ENCODE data around the gene ANKRD23. TPM values are rescaled to one million over a fixed set of nuclear protein-coding genes. Genes with fewer than 3 reads are reported as not detected.

ANKRD23 gene
- total and polyA plus RNA-seq, 4 donors, result 2.6 to 14.4 (median 7.8) TPM

DNA sequence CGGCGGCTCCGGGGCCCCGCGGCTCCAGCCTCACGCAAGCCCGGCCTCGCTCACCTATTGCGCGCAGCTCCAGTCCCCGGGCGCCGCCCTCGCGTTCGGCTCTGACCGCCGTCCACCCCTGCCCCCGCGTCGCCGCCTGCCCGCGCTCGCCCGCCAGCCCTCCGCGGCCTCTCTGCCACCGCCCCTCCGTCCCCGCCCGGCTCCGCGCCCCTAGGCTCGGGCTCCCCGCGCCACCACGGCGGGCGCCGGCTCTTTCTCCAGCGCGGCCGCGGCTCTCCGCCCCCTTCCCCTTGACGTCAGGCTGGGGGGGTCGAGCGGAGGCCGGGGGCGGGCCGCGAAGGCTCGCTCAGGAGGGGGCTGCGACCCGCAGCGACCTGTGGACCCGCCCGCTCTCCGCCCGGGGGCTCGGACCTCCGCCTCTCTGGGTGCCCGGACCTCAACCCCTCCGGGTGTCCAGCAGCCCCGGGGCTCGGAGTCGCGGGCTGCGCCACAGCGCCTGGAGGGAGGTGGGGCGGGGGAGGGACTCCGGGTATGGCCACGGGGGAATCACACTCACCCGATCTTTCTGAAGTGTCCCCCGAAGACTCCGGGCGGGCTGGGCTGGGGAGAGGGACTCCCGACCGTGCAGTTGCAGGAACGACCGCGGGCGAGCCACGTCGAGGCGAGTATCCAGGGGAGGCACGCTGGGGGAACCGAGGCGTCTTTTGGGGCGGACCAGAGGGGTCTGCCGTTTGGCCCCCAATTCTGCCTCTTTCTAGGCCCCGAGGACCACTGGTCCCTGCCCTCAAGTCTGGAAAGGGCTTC, 26.2 kb upstream of the ANKRD23 start, which contains the start of gene SEMA4C:
Gene SEMA4C (minus strand): TSS at position 259 of the 804 bp plus-strand sequence. CDS start 2,194 bp downstream, outside the sequence.
- no peaks in the 10 kb centered on the region for H3K27me3 ChIP-seq (ENCODE audit: control insufficient read depth, insufficient read depth, low read length)
- peak within 1 kb of the TSS; percentile 97 for H3K27ac ChIP-seq (ENCODE audit: low read depth, low read length)
- peak in 3 of 6 donors; percentile 54 to 90 (median 87) for DNase-seq (ENCODE audit: low read depth in 4 of 6, low spot score in 6 of 6)
- under 1% methylated on average over 86 of the region's 93 CpGs for WGBS (ENCODE audit: insufficient coverage)
- peaks cover 33% of the 10 kb centered on the region for H3K36me3 ChIP-seq (ENCODE audit: control insufficient read depth, insufficient read depth, low read length)
- peak within 1 kb of the TSS; percentile 77 for H3K4me3 ChIP-seq (ENCODE audit: low read depth, low read length)
- H3K4me1 ChIP-seq (ENCODE audit: control insufficient read depth, insufficient read depth, low read length), result peaks cover 72% of the 10 kb centered on the region
- no peaks in the 10 kb centered on the region for H3K9me3 ChIP-seq (ENCODE audit: control insufficient read depth, insufficient read depth, low read length)

DNA sequence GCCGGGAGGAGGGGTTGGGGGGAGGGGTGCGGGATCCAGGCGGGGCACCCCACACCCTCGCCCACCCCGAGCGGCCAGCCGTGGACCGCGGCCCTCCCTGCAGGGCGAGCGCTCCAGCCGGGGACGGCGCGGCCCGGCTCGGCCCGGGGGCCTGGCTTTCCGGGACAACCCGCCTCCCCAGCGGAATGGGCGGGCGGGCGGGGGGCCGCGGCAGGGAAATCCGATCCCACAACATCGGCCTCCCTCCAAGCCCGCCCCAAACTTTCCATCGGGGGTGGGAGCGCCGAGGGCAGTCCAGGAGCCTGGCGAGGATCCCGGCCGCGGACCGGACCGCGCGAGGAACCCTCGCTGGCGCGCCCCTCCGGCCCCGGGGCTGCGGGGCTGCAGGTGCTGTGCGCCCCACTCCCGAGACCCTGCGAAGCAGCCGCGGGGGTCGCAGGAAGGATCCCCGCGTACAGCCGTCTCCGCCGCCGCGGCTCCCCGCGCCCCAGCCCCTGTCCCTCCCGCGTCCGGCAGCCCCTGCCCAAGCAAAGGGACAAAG, 25.5 kb upstream of the ANKRD23 start:
- peak in 3 of 6 donors; percentile 43 to 85 (median 71) for DNase-seq (ENCODE audit: low read depth in 4 of 6, low spot score in 6 of 6)
- Histone ChIP-seq H3K27me3 (ENCODE audit: control insufficient read depth, insufficient read depth, low read length) (no peaks in the 10 kb centered on the region), H3K4me3 (ENCODE audit: low read depth, low read length) (peak overlapping the region; percentile 77), H3K36me3 (ENCODE audit: control insufficient read depth, insufficient read depth, low read length) (peaks cover 40% of the 10 kb centered on the region), H3K9me3 (ENCODE audit: control insufficient read depth, insufficient read depth, low read length) (no peaks in the 10 kb centered on the region), H3K4me1 (ENCODE audit: control insufficient read depth, insufficient read depth, low read length) (peaks cover 72% of the 10 kb centered on the region), H3K27ac (ENCODE audit: low read depth, low read length) (peak overlapping the region; percentile 90)
- WGBS (ENCODE audit: insufficient coverage), result under 1% methylated on average over 64 of the region's 64 CpGs

DNA sequence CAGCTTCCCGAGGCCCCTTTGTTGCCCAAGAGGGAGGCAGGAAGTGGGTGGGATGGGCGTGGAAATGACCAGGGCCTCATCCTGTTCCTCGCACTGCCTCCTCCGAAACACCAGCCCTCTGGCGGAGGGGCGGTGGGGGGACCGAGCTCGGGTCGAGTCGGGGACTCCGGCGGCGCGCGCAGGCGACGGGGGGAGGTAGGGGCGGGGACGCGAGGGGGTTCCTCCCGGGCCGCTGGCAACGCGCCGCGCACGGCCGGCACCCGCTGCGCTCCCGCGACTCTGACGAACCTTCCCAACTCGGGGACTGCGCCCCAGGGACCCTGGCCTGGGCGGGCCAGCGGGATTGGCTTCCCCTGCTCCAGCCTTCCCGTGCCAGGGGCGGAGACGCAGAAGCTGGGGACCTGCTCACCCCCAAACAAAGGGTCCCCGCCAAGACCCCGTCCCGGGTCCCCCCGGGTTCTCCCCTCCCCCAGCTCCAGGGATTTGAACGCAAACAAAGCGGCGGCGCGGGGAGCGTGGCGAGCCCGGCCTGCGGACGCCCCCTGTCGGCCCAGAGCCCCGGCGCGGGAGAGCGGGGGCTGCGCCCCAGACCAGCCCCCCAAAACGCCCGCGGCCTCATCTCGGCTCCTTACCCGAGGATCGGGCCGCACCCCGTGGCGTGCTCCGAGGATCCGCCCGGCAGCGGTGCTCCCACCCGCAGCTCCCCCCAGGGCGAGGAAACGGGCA, 24.9 kb upstream of the ANKRD23 start:
- Histone ChIP-seq H3K27ac (ENCODE audit: low read depth, low read length) (peak overlapping the region; percentile 90), H3K4me3 (ENCODE audit: low read depth, low read length) (peak overlapping the region; percentile 77), H3K9me3 (ENCODE audit: control insufficient read depth, insufficient read depth, low read length) (no peaks in the 10 kb centered on the region), H3K4me1 (ENCODE audit: control insufficient read depth, insufficient read depth, low read length) (peaks cover 71% of the 10 kb centered on the region), H3K36me3 (ENCODE audit: control insufficient read depth, insufficient read depth, low read length) (peaks cover 46% of the 10 kb centered on the region), H3K27me3 (ENCODE audit: control insufficient read depth, insufficient read depth, low read length) (no peaks in the 10 kb centered on the region)
- peak in 4 of 6 donors; percentile 46 to 94 (median 76) for DNase-seq (ENCODE audit: low read depth in 4 of 6, low spot score in 6 of 6)
- WGBS (ENCODE audit: insufficient coverage), result 0% methylated on average over 73 of the region's 76 CpGs

DNA sequence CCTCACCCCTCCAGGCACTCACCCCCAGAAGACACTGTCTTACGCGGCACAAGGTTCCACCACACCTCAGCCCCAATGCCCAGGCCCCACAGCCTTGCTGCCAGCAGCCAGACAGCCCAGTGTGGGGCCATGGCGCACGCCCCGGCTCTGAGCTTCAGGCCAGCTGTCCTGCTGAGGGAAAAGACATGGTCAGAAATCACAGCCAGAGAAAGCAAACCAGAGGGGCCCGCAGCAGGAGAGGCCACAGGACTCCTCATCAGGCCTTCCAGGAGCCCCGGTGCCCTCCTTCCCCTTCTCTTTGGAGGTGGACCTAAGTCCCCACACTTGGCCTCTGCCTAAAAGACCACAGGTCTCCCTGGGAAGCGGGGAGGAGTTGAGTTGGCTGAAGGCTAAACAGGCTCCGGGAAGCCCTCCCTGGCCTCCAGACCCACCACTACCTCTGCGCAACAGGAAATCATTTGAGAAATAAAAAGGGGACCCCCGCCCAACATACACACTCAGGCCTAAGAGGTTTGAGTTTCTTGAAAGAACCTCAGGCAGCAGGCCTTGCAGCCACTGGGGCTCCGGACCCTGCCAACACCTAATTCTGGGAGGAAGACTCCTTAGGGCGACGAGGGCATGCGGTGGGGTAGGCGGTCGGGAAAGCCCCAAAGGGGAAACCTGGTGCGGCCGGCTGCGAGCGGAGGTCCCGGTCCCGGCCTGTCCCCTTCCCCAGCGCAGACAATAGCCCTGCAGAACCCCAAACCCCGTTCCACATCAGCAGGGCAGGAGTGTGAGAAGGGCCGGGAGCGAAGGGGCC, 24.1 kb upstream of the ANKRD23 start:
- H3K27me3 ChIP-seq (ENCODE audit: control insufficient read depth, insufficient read depth, low read length), result no peaks in the 10 kb centered on the region
- peak overlapping the region; percentile 90 for H3K27ac ChIP-seq (ENCODE audit: low read depth, low read length)
- no peaks in the 10 kb centered on the region for H3K9me3 ChIP-seq (ENCODE audit: control insufficient read depth, insufficient read depth, low read length)
- H3K4me3 ChIP-seq (ENCODE audit: low read depth, low read length), result peak overlapping the region; percentile 77
- DNase-seq (ENCODE audit: low read depth in 4 of 6, low spot score in 6 of 6), result peak in 2 of 6 donors; percentile 37 to 46
- H3K4me1 ChIP-seq (ENCODE audit: control insufficient read depth, insufficient read depth, low read length), result peaks cover 74% of the 10 kb centered on the region
- H3K36me3 ChIP-seq (ENCODE audit: control insufficient read depth, insufficient read depth, low read length), result peaks cover 54% of the 10 kb centered on the region
- WGBS (ENCODE audit: insufficient coverage), result 3% methylated on average over 13 of the region's 27 CpGs

DNA sequence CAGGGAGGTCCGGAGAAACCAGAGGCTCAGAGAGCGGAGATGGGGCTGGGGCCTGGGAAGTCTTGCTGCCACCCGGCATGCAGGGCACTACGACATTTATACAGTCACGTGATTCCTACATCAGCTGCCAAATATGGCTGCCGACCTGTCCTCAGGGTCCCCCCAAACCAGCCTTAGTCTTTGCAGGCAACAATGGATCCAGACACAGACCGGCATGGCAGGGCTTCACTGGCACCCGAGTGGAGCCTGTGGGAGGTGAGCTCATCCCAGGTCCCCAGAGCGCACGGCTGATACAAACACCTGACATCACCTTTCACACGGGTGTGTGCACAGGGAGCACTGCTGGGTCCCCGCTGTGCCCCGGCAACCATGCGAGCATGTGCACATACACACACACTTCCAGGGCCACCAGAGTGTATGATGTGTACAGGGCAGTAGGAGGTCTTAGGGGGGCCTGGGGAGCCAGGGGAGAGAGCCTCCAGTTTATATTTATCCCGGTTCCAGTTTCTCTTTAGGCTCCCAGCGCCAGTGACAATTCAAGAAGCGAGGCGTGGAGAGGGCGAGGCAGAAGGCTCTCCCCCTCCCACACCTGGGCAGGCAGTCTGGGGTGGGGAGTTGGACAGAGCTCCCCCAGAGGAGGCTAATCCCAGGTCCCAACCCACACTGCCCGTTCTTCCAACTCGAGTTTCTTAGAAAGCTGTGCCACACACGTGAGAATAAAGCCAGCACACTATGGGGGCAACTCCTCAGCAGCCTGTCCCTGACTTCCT, 23.4 kb upstream of the ANKRD23 start:
- H3K9me3 ChIP-seq (ENCODE audit: control insufficient read depth, insufficient read depth, low read length), result no peaks in the 10 kb centered on the region
- 47% methylated on average over 8 of the region's 22 CpGs for whole genome bisulfite sequencing (ENCODE audit: insufficient coverage)

DNA sequence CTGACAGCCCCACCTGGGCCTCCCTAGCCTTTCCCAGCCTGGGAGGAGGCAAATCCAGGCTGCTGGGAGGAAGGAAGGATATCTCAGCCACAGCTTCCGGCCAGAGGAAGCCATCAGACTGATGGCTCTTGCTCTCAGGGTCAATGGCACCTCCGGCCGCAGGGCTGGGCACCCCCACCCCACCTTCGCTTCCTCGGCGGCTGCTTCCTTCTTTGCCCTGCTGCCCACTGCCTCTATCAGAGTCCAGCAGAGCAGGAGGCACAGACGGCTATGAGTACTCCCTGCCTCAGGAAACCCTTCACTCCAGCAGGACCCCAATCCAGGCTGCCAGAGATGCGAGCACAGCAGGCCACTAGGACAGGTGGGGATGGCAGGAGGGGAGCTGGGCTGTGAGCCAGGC, 22.8 kb upstream of the ANKRD23 start:
- DNase-seq (ENCODE audit: low read depth in 4 of 6, low spot score in 6 of 6), result no peak
- 75% methylated on average over 5 of the region's 8 CpGs for WGBS (ENCODE audit: insufficient coverage)
- H3K27me3 ChIP-seq (ENCODE audit: control insufficient read depth, insufficient read depth, low read length), result no peaks in the 10 kb centered on the region
- no peaks in the 10 kb centered on the region for H3K9me3 ChIP-seq (ENCODE audit: control insufficient read depth, insufficient read depth, low read length)
- peak overlapping the region; percentile 6 for H3K27ac ChIP-seq (ENCODE audit: low read depth, low read length)
- H3K36me3 ChIP-seq (ENCODE audit: control insufficient read depth, insufficient read depth, low read length), result peaks cover 65% of the 10 kb centered on the region
- H3K4me3 ChIP-seq (ENCODE audit: low read depth, low read length), result no peak overlapping the region
- H3K4me1 ChIP-seq (ENCODE audit: control insufficient read depth, insufficient read depth, low read length), result peaks cover 67% of the 10 kb centered on the region

More for the DNA sequence above, 23.4 kb upstream of the ANKRD23 start:
- Histone ChIP-seq H3K4me1 (ENCODE audit: control insufficient read depth, insufficient read depth, low read length) (peaks cover 69% of the 10 kb centered on the region), H3K4me3 (ENCODE audit: low read depth, low read length) (peak overlapping the region; percentile 77), H3K36me3 (ENCODE audit: control insufficient read depth, insufficient read depth, low read length) (peaks cover 61% of the 10 kb centered on the region), H3K27ac (ENCODE audit: low read depth, low read length) (peak overlapping the region; percentile 90), H3K27me3 (ENCODE audit: control insufficient read depth, insufficient read depth, low read length) (no peaks in the 10 kb centered on the region)
- no peak for DNase-seq (ENCODE audit: low read depth in 4 of 6, low spot score in 6 of 6)

DNA sequence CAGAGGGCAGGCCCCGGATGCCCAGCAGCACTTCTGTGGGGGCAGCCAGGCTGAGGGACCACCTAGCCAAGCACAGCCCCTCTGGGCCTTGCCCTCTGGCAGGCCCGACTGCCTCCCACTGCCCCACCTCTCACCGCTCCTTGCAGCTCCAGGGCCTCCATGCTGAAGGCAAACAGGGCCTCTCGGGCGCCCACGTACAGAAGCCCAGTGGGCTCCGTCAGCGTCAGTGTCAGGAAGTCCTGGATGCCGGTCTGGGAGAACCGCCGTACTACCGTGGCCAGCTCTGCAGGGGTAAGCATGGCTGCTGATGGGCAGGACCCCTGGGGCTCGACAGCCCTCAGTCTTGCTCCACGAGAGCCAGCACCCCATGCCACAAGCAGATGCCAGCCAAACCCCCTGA, 22.3 kb upstream of the ANKRD23 start:
- WGBS (ENCODE audit: insufficient coverage), result 86% methylated on average over 14 of the region's 14 CpGs
- H3K36me3 ChIP-seq (ENCODE audit: control insufficient read depth, insufficient read depth, low read length), result peaks cover 70% of the 10 kb centered on the region
- H3K27ac ChIP-seq (ENCODE audit: low read depth, low read length), result no peak overlapping the region
- no peaks in the 10 kb centered on the region for H3K9me3 ChIP-seq (ENCODE audit: control insufficient read depth, insufficient read depth, low read length)
- H3K4me1 ChIP-seq (ENCODE audit: control insufficient read depth, insufficient read depth, low read length), result peaks cover 67% of the 10 kb centered on the region
- H3K27me3 ChIP-seq (ENCODE audit: control insufficient read depth, insufficient read depth, low read length), result no peaks in the 10 kb centered on the region
- DNase-seq (ENCODE audit: low read depth in 4 of 6, low spot score in 6 of 6), result no peak
- H3K4me3 ChIP-seq (ENCODE audit: low read depth, low read length), result no peak overlapping the region

DNA sequence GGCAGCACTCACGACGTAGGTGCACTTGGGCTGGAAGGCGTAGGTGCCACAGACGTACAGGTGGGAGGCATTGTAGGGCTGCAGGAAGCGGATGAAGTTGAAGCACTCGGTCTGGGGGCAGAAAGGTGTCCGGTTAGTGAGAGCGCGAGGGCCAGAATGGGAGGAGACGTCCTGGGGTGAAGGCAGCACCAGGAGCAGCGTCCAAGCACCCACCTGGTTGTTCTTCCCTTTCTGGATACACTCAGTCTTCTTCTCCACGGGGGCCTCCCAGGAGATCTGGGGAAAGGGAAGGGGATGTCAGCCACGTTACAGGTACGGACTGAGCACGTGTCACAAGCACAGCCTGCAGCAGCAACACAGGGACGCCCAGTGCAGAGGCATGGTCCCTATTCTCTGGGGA, 21.8 kb upstream of the ANKRD23 start:
- H3K27me3 ChIP-seq (ENCODE audit: control insufficient read depth, insufficient read depth, low read length), result no peaks in the 10 kb centered on the region
- no peaks in the 10 kb centered on the region for H3K9me3 ChIP-seq (ENCODE audit: control insufficient read depth, insufficient read depth, low read length)
- H3K36me3 ChIP-seq (ENCODE audit: control insufficient read depth, insufficient read depth, low read length), result peaks cover 75% of the 10 kb centered on the region
- H3K4me3 ChIP-seq (ENCODE audit: low read depth, low read length), result no peak overlapping the region
- H3K4me1 ChIP-seq (ENCODE audit: control insufficient read depth, insufficient read depth, low read length), result peaks cover 67% of the 10 kb centered on the region
- no peak overlapping the region for H3K27ac ChIP-seq (ENCODE audit: low read depth, low read length)
- no peak for DNase-seq (ENCODE audit: low read depth in 4 of 6, low spot score in 6 of 6)
- WGBS (ENCODE audit: insufficient coverage), result 95% methylated on average over 10 of the region's 16 CpGs

Measured in spinal cord (tissue), 10 donors.